Hindlimb muscle (tissue), 1 donor: ENCODE data around the gene MTIF2. TPM values are rescaled to one million over a fixed set of nuclear protein-coding genes. Genes with fewer than 3 reads are reported as not detected.
"Not testable (repeated sequence)": the region's sequence is repeated elsewhere in the genome, so short reads cannot be mapped to it uniquely, and the experiment has no call there.

Source experiments
- DNase-seq: peaks from one replicate; pipeline ENCODE4 v3.0.0-alpha.2; 2013
- polyA plus RNA-seq: library from polyadenylated mRNA; unstranded; fragments of 120-200 nt; gene quantifications from one replicate; pipeline ENCODE4 v1.2.1, GENCODE V29; 2013; ENCODE audit not compliant: insufficient read length

MTIF2 gene, protein sequence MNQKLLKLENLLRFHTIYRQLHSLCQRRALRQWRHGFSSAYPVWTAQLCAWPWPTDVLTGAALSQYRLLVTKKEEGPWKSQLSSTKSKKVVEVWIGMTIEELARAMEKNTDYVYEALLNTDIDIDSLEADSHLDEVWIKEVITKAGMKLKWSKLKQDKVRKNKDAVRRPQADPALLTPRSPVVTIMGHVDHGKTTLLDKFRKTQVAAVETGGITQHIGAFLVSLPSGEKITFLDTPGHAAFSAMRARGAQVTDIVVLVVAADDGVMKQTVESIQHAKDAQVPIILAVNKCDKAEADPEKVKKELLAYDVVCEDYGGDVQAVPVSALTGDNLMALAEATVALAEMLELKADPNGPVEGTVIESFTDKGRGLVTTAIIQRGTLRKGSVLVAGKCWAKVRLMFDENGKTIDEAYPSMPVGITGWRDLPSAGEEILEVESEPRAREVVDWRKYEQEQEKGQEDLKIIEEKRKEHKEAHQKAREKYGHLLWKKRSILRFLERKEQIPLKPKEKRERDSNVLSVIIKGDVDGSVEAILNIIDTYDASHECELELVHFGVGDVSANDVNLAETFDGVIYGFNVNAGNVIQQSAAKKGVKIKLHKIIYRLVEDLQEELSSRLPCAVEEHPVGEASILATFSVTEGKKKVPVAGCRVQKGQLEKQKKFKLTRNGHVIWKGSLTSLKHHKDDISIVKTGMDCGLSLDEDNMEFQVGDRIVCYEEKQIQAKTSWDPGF
- polyA plus RNA-seq = 21.2 TPM

GRCh38 chr2:55268907-55269644, at the start of gene MTIF2:
TSS of gene MTIF2 (minus strand) at chr2:55269231. CDS start at chr2:55263858, 5,373 bp downstream.
- DNase-seq = peak; percentile 94

DNA sequence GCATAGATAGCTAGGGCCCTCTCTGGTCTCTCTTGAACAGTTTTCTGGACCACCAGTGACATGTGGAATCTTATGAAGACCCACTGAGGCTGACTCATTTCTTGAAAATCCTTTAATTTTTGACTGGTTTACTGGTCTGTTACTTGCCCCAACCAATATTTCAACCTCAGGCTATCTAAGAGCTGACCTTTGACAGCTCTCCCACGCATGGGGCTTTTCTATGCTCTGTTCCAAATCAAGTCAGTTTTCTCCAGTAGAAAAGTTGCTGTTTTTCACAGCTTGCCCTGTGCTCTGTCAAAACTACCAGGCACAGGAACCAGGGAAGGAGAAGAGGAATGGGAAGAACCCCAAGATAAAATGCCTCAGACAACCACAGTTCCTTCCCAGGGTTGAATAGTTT, 46.0 kb upstream of the MTIF2 start:
- DNase-seq = no peak

- DNase-seq = no peak
These were observed 42.4 kb upstream of the MTIF2 start for GRCh38 chr2:55311444-55311870.

DNA sequence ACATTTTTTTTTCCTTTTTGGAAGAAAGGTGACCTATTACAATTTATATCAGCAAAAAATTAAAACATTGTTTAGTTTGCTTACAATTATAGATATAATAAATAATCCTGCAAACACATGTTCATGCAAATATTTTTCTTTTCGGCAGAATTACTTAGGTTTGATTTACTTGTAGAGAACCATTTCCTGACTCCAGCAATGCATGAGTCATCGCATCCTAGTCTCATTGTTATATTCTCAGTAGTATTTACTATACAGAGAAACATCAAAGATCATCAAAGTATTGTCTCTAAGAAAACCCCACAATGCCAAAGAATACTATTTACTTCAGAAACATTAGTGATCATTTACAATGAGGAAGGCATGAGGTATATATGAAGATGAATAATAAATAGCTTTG, 40.4 kb upstream of the MTIF2 start:
- no peak for DNase-seq

- DNase-seq = no peak
These were observed 33.2 kb upstream of the MTIF2 start for GRCh38 chr2:55302241-55302640.

DNA sequence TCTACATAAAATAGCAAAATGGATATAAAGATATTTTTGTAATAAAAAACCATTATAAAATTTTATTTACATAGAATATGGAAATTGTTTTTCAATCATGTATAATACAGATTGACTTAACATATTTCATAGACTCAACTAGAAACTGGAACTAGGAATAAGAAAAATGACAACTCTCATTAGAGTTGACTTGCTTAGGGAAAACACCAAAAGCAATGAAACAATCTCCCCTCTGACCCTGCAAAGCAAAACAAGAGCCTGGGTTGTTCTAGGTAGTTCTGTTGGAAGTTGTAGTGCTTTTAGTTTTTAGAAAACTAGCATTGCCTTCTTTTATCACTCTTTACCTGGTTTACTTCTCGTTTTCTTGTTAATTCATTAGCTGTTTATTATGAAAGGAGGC, 32.2 kb upstream of the MTIF2 start:
- no peak for DNase-seq

- no peak for DNase-seq
These were observed 27.4 kb upstream of the MTIF2 start for GRCh38 chr2:55296393-55296792.

DNA sequence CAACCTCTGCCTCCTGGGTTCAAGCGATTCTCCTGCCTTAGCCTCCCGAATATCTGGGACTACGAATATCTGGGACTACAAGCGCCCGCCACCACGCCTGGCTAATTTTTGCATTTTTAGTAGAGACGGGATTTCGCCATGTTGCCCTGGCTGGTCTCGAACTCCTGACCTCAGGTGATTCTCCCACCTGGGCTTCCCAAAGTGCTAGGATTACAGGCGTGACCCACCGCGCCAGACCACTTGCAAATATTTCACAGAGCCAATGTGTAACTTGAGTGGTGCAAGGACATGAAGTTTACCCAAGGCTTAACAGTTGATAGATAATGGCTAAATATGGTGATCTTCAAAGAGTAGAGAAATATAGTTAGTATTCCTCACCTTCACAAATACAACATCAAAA, 14.1 kb upstream of the MTIF2 start:
- no peak for DNase-seq

- peak; percentile 89 for DNase-seq
These were observed 13.3 kb upstream of the MTIF2 start for GRCh38 chr2:55282110-55282917.

GRCh38 chr2:55280851-55281546, 12.0 kb upstream of the MTIF2 start:
- not testable (repeated sequence) for DNase-seq

- DNase-seq = not testable (repeated sequence)
These were observed 10.9 kb upstream of the MTIF2 start for GRCh38 chr2:55279859-55280424.

DNA sequence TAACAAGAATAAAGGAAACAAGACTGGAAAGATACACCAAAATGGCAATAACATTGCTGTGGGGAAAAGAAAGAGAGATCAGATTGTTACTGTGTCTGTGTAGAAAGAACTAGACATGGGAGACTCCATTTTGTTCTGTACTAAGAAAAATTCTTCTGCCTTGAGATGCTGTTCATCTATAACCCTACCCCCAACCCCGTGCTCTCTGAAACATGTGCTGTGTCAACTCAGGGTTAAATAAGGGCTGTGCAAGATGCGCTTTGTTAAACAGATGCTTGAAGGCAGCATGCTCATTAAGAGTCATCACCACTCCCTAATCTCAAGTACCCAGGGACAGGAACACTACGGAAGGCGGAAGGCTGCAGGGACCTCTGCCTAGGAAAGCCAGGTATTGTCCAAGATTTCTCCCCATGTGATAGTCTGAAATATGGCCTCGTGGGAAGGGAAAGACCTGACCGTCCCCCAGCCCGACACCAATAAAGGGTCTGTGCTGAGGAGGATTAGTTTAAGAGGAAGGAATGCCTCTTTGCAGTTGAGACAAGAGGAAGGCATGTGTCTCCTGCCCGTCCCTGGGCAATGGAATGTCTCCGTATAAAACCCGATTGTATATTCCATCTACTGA, 10.3 kb upstream of the MTIF2 start:
- DNase-seq = not testable (repeated sequence)

DNA sequence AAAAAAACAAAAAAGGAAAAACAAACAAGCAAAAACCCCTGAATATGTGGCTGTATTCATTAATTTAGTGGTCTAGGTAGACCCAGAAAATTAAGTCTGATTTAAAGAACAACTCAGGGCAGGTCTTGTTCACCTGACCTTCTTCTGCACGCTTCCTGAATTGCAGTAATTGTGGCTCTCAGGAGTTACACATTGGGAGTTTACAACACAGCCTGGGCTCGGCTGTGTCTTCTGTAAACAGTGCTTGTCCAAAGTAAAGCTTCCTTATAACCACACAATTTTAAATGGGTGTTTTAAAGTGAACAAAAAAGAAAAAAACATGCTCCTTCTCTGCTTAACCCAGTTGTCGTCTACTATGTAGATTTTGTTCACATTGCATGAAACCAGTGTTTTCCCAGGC, 8.3 kb upstream of the MTIF2 start:
- no peak for DNase-seq

DNA sequence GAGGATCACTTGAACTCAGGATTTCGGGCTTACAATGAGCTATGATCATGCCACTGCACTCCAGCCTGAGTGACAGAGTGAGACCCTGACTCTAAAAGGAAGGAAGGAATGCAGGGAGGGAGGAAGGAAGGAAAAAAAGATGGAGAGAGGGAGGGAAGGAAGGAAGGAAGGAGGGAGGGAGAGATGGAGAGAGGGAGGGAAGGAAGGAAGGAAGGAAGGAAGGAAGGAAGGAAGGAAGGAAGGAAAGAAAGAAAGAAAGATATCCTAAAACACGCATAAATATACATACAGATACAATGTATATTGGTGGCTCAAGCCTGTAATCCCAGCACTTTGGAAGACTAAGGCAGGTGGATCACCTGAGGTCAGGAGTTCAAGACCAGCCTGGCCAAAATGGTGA, 5.3 kb upstream of the MTIF2 start:
- not testable (repeated sequence) for DNase-seq

- no peak for DNase-seq
These were observed 587 bp upstream of the MTIF2 start for GRCh38 chr2:55269645-55269990.

DNA sequence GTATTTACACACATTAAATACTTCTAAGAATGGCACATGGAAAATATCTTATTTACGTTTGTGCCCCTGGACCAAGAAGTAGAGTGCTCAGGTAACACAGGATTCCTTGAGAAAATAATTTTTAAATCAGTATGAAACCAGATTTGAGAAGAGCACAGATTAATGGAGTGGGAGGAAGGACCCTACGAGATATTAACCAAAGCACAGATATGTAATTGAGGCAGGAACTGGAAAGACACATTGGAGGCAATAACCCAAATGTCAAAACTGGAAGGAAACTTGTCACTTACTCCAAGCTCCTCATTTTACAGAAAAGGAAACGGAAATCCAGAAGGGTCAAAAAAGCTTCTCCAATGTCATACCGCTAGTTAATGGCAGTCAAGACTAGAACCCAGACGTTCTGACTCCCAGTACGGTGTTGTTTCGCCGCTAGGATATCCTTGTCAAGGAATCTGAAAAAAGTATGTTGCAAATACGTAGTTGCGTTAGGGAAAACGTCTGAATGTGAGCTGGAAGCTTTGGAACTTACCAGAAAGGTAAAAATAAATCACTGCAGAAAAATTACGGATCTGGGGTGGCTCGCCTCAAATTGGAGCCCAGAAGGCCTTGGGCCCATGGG, 634 bp downstream of the MTIF2 start:
- DNase-seq = no peak

DNA sequence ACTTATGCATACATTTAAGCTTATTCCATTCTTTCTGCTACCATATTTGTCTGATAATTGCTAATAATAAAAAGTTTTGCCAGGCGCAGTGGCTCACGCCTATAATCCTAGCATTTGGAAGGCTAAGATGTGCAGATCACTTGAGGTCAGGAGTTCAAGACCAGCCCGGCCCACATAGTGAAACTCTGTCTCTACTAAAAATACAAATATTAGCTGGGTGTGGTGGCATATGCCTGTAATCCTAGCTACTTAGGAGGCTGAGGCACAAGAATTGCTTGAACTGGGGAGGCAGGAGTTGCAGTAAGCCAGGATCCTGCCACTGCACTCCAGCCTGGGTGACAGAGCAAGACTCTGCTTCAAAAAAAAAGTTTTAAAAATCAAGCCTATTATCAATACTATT, 9.4 kb downstream of the MTIF2 start:
- not testable (repeated sequence) for DNase-seq

DNA sequence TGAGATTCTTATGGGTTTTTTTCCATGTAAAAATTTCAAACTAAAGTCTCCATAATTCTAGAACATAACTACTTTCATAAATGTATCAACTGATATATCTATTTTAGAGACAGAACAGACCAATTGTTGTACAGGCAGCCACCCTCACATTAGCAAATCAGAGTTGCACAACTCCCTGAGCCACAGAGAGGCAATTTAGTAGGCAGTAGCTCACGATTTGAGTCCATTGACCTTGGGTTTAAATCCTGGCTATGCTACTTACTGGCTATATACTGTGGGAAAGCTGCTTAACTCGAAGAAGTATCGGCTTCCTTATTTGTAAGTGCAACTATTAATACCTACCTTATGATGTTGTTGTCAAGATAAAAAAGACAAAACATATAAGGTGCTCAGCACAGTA, 16.2 kb downstream of the MTIF2 start:
- no peak for DNase-seq

DNA sequence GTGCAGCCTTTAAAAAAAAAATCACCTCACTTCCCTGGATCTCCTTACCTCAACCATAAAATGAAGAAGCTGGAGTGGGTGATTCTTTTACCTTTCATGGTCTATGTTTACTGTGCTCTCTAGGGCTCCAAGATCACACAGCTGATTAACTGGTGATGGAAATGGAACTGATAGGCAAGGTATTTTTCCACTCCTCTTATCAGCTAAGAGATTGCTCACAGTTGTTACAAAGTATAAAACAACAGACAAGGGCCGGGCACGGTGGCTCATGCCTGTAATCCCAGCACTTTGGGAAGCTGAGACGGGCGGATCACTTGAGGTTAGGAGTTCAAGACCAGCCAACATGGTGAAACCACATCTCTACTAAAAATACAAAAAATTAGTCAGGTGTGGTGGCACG, 22.0 kb downstream of the MTIF2 start:
- no peak for DNase-seq

DNA sequence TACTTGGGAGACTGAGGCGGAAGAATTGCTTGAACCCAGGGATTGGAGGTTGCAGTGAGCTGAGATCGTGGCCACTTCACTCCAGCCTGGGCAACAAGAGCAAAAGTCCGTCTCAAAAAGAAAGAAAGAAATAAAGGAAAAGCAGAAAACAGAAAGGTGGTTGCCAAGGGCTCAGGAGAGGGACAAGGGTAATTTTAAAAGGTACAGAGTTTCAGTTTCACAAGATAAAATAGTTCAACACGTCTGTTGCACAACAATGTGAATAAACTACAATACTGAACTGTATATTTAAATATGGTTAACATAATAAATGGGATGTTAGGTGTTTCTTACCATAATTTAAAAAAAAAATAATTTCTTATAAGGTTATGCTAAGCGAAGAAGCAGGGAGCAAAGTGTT, 23.6 kb downstream of the MTIF2 start:
- DNase-seq = no peak
